Nephron progenitor cell (in vitro differentiated cells): ENCODE data around the gene CFAP77.

Source experiments
- DNase-seq: peaks from one replicate; pipeline ENCODE4 v3.0.0; 2021
- H3K27ac Mint-ChIP-seq: 2 replicates; pipeline ENCODE4 v1.8.0; 2021; ENCODE audit warnings: mild to moderate bottlenecking, moderate library complexity, mixed read lengths
- H3K27me3 Mint-ChIP-seq: 2 replicates; pipeline ENCODE4 v1.8.0; 2021; ENCODE audit warnings: mild to moderate bottlenecking, low read depth, mixed read lengths; ENCODE audit not compliant: poor library complexity
- H3K36me3 Mint-ChIP-seq: 2 replicates; pipeline ENCODE4 v1.8.0; 2021; ENCODE audit warnings: low read depth, mixed read lengths
- H3K4me1 Mint-ChIP-seq: 2 replicates; pipeline ENCODE4 v1.8.0; 2021; ENCODE audit warnings: mixed read lengths
- H3K4me3 Mint-ChIP-seq: 2 replicates; pipeline ENCODE4 v1.8.0; 2021; ENCODE audit warnings: mild to moderate bottlenecking, moderate library complexity, mixed read lengths
- H3K9me3 Mint-ChIP-seq: 2 replicates; pipeline ENCODE4 v1.8.0; 2021; ENCODE audit warnings: mild to moderate bottlenecking, moderate library complexity, mixed read lengths
- CTCF ChIP-seq: fragments of 200-600 bp; sonication (generic); IDR thresholded peaks from 2 replicates; pipeline ENCODE4 v1.5.0; 2021; ENCODE audit warnings: antibody characterized with exemption

Gene CFAP77

GRCh38 chr9:132499251-132499650 is 89.2 kb downstream of the CFAP77 start:
- TF ChIP-seq CTCF, result no peak

GRCh38 chr9:132500193-132500592 is 90.2 kb downstream of the CFAP77 start:
- no peak overlapping the region for H3K27ac Mint-ChIP-seq
- no peak for TF ChIP-seq CTCF
- no peak for DNase-seq
- peaks cover 57% of the 10 kb centered on the region for H3K4me1 Mint-ChIP-seq
- H3K36me3 Mint-ChIP-seq, result no peaks in the 10 kb centered on the region
- H3K4me3 Mint-ChIP-seq, result no peak overlapping the region
- peaks cover under 1% of the 10 kb centered on the region for H3K9me3 Mint-ChIP-seq
- H3K27me3 Mint-ChIP-seq, result peaks cover 43% of the 10 kb centered on the region

More at GRCh38 chr9:132499251-132499650, 89.2 kb downstream of the CFAP77 start:
- peaks cover 10% of the 10 kb centered on the region for H3K9me3 Mint-ChIP-seq
- no peaks in the 10 kb centered on the region for H3K36me3 Mint-ChIP-seq
- H3K4me1 Mint-ChIP-seq, result peaks cover 57% of the 10 kb centered on the region
- H3K4me3 Mint-ChIP-seq, result no peak overlapping the region
- H3K27me3 Mint-ChIP-seq, result peaks cover 35% of the 10 kb centered on the region
- H3K27ac Mint-ChIP-seq, result no peak overlapping the region
- DNase-seq, result no peak

DNA sequence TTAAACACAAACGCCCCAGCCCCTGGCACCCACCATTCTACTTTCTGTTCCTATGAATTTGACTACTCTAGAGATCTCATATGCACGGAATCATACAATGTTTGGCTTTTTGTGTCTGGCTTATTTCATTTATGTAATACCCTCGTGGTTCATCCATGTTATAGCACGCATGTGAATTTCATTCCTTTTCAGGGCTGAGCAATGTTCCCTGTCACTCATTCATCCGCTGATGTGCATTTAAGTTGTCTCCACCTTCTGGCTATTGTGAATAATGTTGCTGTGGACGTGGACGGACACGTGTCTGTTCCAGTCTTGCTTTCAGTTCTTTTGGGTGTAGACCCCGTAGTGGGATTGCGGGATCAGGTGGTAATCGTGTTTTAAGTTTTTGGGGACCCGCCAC is 92.5 kb downstream of the CFAP77 start:
- H3K27me3 Mint-ChIP-seq, result peaks cover 57% of the 10 kb centered on the region
- DNase-seq, result no peak
- H3K4me1 Mint-ChIP-seq, result peaks cover 64% of the 10 kb centered on the region
- H3K36me3 Mint-ChIP-seq, result no peaks in the 10 kb centered on the region
- no peaks in the 10 kb centered on the region for H3K9me3 Mint-ChIP-seq
- TF ChIP-seq CTCF, result no peak
- no peak overlapping the region for H3K4me3 Mint-ChIP-seq
- H3K27ac Mint-ChIP-seq, result no peak overlapping the region

DNA sequence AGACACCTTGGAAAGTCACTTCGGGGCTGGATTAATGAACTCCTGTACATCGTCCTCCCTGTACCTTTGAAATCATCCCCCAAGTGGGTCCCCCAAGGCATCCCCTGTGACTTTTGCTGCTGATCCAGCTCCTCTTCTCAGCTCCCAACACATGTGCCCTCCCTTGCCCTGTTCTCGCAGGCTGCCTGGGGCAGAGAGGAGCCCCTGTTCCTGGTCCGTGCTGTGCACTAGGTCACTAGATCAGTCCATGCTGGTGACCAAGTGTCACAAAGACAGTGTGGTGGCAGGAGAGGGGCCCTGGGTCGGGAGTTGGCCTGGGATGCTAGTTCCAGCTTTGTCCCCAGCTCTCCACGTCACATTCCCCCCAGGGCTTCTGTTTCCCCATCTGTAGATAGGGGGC is 93.1 kb downstream of the CFAP77 start:
- no peak for TF ChIP-seq CTCF
- DNase-seq, result no peak
- Mint-ChIP-seq H3K27me3 (peaks cover 59% of the 10 kb centered on the region), H3K4me1 (peaks cover 64% of the 10 kb centered on the region), H3K4me3 (no peak overlapping the region), H3K9me3 (no peaks in the 10 kb centered on the region), H3K36me3 (no peaks in the 10 kb centered on the region), H3K27ac (no peak overlapping the region)

- H3K36me3 Mint-ChIP-seq, result no peaks in the 10 kb centered on the region
- peaks cover 55% of the 10 kb centered on the region for H3K27me3 Mint-ChIP-seq
- no peak for DNase-seq
- no peak overlapping the region for H3K4me3 Mint-ChIP-seq
- no peak overlapping the region for H3K27ac Mint-ChIP-seq
- H3K9me3 Mint-ChIP-seq, result no peaks in the 10 kb centered on the region
- peaks cover 54% of the 10 kb centered on the region for H3K4me1 Mint-ChIP-seq
- no peak for TF ChIP-seq CTCF
Observed at GRCh38 chr9:132504488-132504887, 94.5 kb downstream of the CFAP77 start.

- H3K27me3 Mint-ChIP-seq, result peaks cover 58% of the 10 kb centered on the region
- peaks cover 53% of the 10 kb centered on the region for H3K4me1 Mint-ChIP-seq
- H3K27ac Mint-ChIP-seq, result no peak overlapping the region
- no peaks in the 10 kb centered on the region for H3K36me3 Mint-ChIP-seq
- DNase-seq, result no peak
- no peak overlapping the region for H3K4me3 Mint-ChIP-seq
- no peak for TF ChIP-seq CTCF
- H3K9me3 Mint-ChIP-seq, result no peaks in the 10 kb centered on the region
Observed at GRCh38 chr9:132505991-132506655, 96.1 kb downstream of the CFAP77 start.
